NCI-H2107 (cell line): Measurements from ENCODE around the gene SEPTIN2.
"Not testable (repeated sequence)": the region's sequence is repeated elsewhere in the genome, so short reads cannot be mapped to it uniquely, and the experiment has no call there.

Experiments used
- DNase-seq: peaks from one replicate; lab custom pipeline; 2025; lab: John Stamatoyannopoulos, UW

Gene SEPTIN2

GRCh38 chr2:241314226-241315092, 1.3 kb upstream of the SEPTIN2 start:
- DNase-seq, result no peak

- DNase-seq, result peak; percentile 95
Observed at GRCh38 chr2:241315093-241315878, 439 bp upstream of the SEPTIN2 start, which contains the start of gene HDLBP. Gene HDLBP, minus strand, starts transcription at chr2:241315672. Its CDS starts 48,803 bp downstream, at chr2:241266869.

GRCh38 chr2:241316825-241317224, 1.1 kb downstream of the SEPTIN2 start:
- no peak for DNase-seq

- DNase-seq, result no peak
Observed at GRCh38 chr2:241317391-241317790, 1.7 kb downstream of the SEPTIN2 start.

GRCh38 chr2:241318830-241319229, 3.1 kb downstream of the SEPTIN2 start:
- not testable (repeated sequence) for DNase-seq

GRCh38 chr2:241320394-241320793, 4.7 kb downstream of the SEPTIN2 start:
- DNase-seq, result no peak

- no peak for DNase-seq
Observed at GRCh38 chr2:241321033-241321432, 5.3 kb downstream of the SEPTIN2 start.

GRCh38 chr2:241321886-241322285, 6.2 kb downstream of the SEPTIN2 start:
- DNase-seq, result no peak

- no peak for DNase-seq
Observed at GRCh38 chr2:241323778-241324177, 8.1 kb downstream of the SEPTIN2 start.

- DNase-seq, result no peak
Observed at GRCh38 chr2:241324775-241325174, 9.1 kb downstream of the SEPTIN2 start.

GRCh38 chr2:241325257-241325656, 9.5 kb downstream of the SEPTIN2 start:
- DNase-seq, result no peak

- no peak for DNase-seq
Observed at GRCh38 chr2:241329669-241330615, 14.2 kb downstream of the SEPTIN2 start.

- DNase-seq, result no peak
Observed at GRCh38 chr2:241330616-241330981, 14.9 kb downstream of the SEPTIN2 start.

- DNase-seq, result no peak
Observed at GRCh38 chr2:241334813-241335212, 19.1 kb downstream of the SEPTIN2 start.

- no peak for DNase-seq
Observed at GRCh38 chr2:241339839-241340630, 24.3 kb downstream of the SEPTIN2 start.

- no peak for DNase-seq
Observed at GRCh38 chr2:241340631-241341163, 25.0 kb downstream of the SEPTIN2 start.

- DNase-seq, result no peak
Observed at GRCh38 chr2:241344925-241345651, 29.4 kb downstream of the SEPTIN2 start.

GRCh38 chr2:241349941-241350340, 34.2 kb downstream of the SEPTIN2 start:
- DNase-seq, result no peak

GRCh38 chr2:241350530-241350877, 34.8 kb downstream of the SEPTIN2 start:
- DNase-seq, result no peak
